HUES48 (cell line): ENCODE measurements around the gene NOP53.
"Not testable (repeated sequence)": the region's sequence is repeated elsewhere in the genome, so short reads cannot be mapped to it uniquely, and the experiment has no call there.

ENCODE experiments used
- H3K27ac ChIP-seq: one replicate; pipeline ENCODE4 v1.7.0; 2013; ENCODE audit warnings: low read depth, low read length, inconsistent platforms
- H3K27me3 ChIP-seq: 2 replicates; pipeline ENCODE4 v1.6.1; 2013; ENCODE audit warnings: mild to moderate bottlenecking, low read length; ENCODE audit not compliant: control insufficient read depth, insufficient read depth
- H3K36me3 ChIP-seq: 2 replicates; pipeline ENCODE4 v1.6.1; 2013; ENCODE audit warnings: low read length; ENCODE audit not compliant: control insufficient read depth, insufficient read depth
- H3K4me1 ChIP-seq: 2 replicates; pipeline ENCODE4 v1.6.1; 2013; ENCODE audit warnings: mild to moderate bottlenecking, low read length; ENCODE audit not compliant: control insufficient read depth, insufficient read depth
- H3K4me3 ChIP-seq: 2 replicates; pipeline ENCODE4 v1.5.1; 2013; ENCODE audit warnings: mild to moderate bottlenecking, low read depth, low read length
- H3K9ac ChIP-seq: 2 replicates; pipeline ENCODE4 v1.6.1; 2013; ENCODE audit warnings: mild to moderate bottlenecking, low read depth, low read length, moderate library complexity
- H3K9me3 ChIP-seq: 2 replicates; pipeline ENCODE4 v1.6.1; 2013; ENCODE audit warnings: low read length; ENCODE audit not compliant: control insufficient read depth, insufficient read depth

The NOP53 gene

GRCh38 chr19:47735131-47735530 is 10.2 kb upstream of the NOP53 start:
- peaks cover 8% of the 10 kb centered on the region; the same call in 1 of the 2 replicates for H3K36me3 ChIP-seq
- H3K9ac ChIP-seq = no peak overlapping the region
- H3K27ac ChIP-seq = peak overlapping the region; percentile 6
- no peak overlapping the region for H3K4me3 ChIP-seq
- H3K27me3 ChIP-seq = no peaks in the 10 kb centered on the region
- no peaks in the 10 kb centered on the region for H3K4me1 ChIP-seq
- no peaks in the 10 kb centered on the region for H3K9me3 ChIP-seq

- Histone ChIP-seq H3K27ac (no peak overlapping the region), H3K9ac (no peak overlapping the region), H3K36me3 (peaks cover 8% of the 10 kb centered on the region; the same call in 1 of the 2 replicates), H3K4me1 (no peaks in the 10 kb centered on the region), H3K27me3 (no peaks in the 10 kb centered on the region), H3K4me3 (no peak overlapping the region), H3K9me3 (no peaks in the 10 kb centered on the region)
Measured at GRCh38 chr19:47740866-47741519, 4.4 kb upstream of the NOP53 start.

GRCh38 chr19:47741544-47742140 is 3.7 kb upstream of the NOP53 start:
- H3K4me1 ChIP-seq = no peaks in the 10 kb centered on the region
- H3K4me3 ChIP-seq = no peak overlapping the region
- no peaks in the 10 kb centered on the region for H3K27me3 ChIP-seq
- no peaks in the 10 kb centered on the region for H3K9me3 ChIP-seq
- H3K36me3 ChIP-seq = peaks cover 6% of the 10 kb centered on the region; the same call in 1 of the 2 replicates
- H3K9ac ChIP-seq = no peak overlapping the region
- no peak overlapping the region for H3K27ac ChIP-seq

GRCh38 chr19:47742634-47743033 is 2.7 kb upstream of the NOP53 start:
- Histone ChIP-seq H3K9ac (no peak overlapping the region), H3K4me1 (no peaks in the 10 kb centered on the region), H3K36me3 (peaks cover 13% of the 10 kb centered on the region), H3K4me3 (0 out of 2 replicates have a peak overlapping the region, but pooled peaks have one; percentile 79), H3K27ac (peak overlapping the region; percentile 78), H3K27me3 (no peaks in the 10 kb centered on the region), H3K9me3 (no peaks in the 10 kb centered on the region)

GRCh38 chr19:47746129-47746528 is 783 bp downstream of the NOP53 start:
- Histone ChIP-seq H3K4me3 (peak overlapping the region; percentile 77), H3K36me3 (peaks cover 40% of the 10 kb centered on the region), H3K9ac (peak overlapping the region; percentile 73)
- H3K9me3 ChIP-seq, H3K4me1 ChIP-seq, H3K27ac ChIP-seq, H3K27me3 ChIP-seq: not testable (repeated sequence)

GRCh38 chr19:47749326-47749725 is 4.0 kb downstream of the NOP53 start:
- H3K9ac ChIP-seq = no peak overlapping the region
- H3K27ac ChIP-seq = no peak overlapping the region
- no peaks in the 10 kb centered on the region for H3K27me3 ChIP-seq
- no peak overlapping the region for H3K4me3 ChIP-seq
- H3K36me3 ChIP-seq = peaks cover 71% of the 10 kb centered on the region
- no peaks in the 10 kb centered on the region for H3K9me3 ChIP-seq
- H3K4me1 ChIP-seq = no peaks in the 10 kb centered on the region

- H3K36me3 ChIP-seq = peaks cover 82% of the 10 kb centered on the region
- H3K9me3 ChIP-seq = no peaks in the 10 kb centered on the region
- no peaks in the 10 kb centered on the region for H3K27me3 ChIP-seq
- no peaks in the 10 kb centered on the region for H3K4me1 ChIP-seq
- no peak overlapping the region for H3K9ac ChIP-seq
- H3K4me3 ChIP-seq = no peak overlapping the region
- no peak overlapping the region for H3K27ac ChIP-seq
Measured at GRCh38 chr19:47750752-47751151, 5.4 kb downstream of the NOP53 start.

- Histone ChIP-seq H3K9ac (no peak overlapping the region), H3K4me1 (no peaks in the 10 kb centered on the region), H3K27ac (no peak overlapping the region), H3K4me3 (no peak overlapping the region), H3K36me3 (peaks cover 92% of the 10 kb centered on the region), H3K27me3 (no peaks in the 10 kb centered on the region), H3K9me3 (no peaks in the 10 kb centered on the region)
Measured at GRCh38 chr19:47752440-47753211, 7.3 kb downstream of the NOP53 start.

- Histone ChIP-seq H3K27me3 (no peaks in the 10 kb centered on the region), H3K4me3 (no peak overlapping the region), H3K27ac (no peak overlapping the region), H3K36me3 (peaks cover 94% of the 10 kb centered on the region), H3K9me3 (no peaks in the 10 kb centered on the region), H3K9ac (no peak overlapping the region), H3K4me1 (no peaks in the 10 kb centered on the region)
Measured at GRCh38 chr19:47754206-47755064, 9.1 kb downstream of the NOP53 start.

GRCh38 chr19:47755065-47755761 is 9.9 kb downstream of the NOP53 start:
- Histone ChIP-seq H3K27me3 (no peaks in the 10 kb centered on the region), H3K4me3 (no peak overlapping the region), H3K27ac (no peak overlapping the region), H3K9me3 (no peaks in the 10 kb centered on the region), H3K9ac (no peak overlapping the region), H3K36me3 (peaks cover 86% of the 10 kb centered on the region), H3K4me1 (no peaks in the 10 kb centered on the region)
